CD1c-positive myeloid dendritic cell (primary cell): Measurements from ENCODE around the gene PPP1R13B.

Experiments
- DNase-seq: peaks from one replicate; pipeline ENCODE4 v3.0.0-alpha.2; 2016; ENCODE audit errors: extremely low spot score

PPP1R13B gene

DNA sequence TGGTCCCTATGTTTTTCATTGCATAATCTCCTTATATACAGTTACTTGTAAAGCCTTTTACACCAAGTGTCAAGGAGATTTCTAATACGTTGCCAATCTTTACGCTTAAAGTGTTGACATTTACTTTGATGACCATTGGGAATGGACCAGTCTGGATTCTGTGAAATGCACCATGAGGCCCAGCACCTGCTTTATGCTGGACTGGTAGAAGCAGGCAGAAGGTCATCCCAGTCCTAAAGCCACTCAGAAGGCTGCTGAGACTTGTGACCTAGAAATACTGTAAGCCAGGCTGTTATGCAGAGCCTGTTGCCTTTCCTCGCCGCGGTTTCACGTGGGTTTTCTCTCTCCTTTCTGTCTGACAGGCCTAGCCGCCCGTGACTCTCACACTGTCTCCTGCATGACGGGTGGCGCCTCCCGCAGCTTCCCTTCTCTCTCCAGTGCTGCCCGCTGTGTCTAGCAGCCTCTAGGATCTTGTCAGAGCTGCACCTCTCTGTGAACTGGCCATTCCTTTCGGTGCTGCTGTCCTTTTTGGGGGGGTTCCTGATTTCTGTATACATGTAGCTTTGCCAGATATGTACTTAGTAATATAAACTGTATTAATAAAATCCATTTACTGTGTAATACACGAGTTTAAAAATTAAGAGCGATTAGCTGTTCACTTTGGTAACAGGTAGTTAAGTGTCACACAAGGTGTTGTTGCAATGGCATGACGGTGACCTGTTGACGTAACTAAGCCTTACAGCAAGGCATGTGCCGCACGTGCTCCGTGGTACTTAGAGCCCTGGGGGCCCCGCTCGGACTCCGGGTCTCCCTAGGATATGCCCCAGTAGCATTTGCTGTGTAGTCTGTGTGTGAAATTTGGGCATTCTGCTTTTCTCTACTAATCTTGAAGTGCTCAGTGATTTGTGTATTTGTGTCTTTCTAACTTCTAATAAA lies 161.8 kb downstream of the PPP1R13B start:
- DNase-seq: no peak

DNA sequence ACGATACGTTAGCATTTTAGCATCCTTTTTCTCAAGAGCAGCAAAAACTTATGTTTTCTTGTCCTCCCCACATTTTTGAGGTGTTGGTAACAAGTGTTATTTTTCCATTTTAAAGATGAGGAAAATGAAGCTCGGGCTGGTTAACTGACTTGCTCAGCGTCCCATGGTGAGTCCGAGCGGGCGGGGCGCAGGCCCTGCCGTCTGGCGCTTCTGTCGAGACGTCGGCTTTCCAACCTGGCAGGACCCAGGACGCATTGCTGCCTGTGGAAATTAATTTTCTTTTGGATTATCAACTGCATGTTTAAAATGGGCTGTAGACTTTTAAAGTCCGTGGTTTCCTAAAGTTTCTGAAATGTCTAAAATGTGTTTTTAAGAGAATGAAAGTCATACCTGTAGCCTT lies 162.5 kb downstream of the PPP1R13B start:
- no peak for DNase-seq

DNA sequence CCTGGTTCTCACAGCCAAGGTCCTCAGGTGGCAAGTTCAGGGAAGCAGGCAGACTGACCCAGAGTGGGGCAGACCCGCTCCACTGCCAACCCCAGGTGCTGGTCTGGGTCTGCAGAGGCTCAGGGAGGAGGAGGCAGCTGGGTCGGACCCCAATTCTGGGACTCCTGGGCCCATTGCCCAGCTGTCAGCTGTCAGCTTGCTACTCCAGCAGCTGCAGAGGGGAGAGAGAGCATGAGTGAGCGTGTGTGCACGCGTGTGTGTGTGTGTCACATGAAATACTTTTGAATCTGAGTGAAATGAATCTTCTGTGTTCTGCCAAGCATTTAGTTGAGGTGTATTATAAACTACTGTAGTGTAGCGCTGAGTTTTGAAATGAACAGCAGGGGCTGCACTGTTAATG lies 162.9 kb downstream of the PPP1R13B start:
- DNase-seq: no peak
